ENCODE data around the gene HIVEP1. TPM values are rescaled to one million over a fixed set of nuclear protein-coding genes. Genes with fewer than 3 reads are reported as not detected.

The HIVEP1 gene
- total RNA-seq, 2 donors from 2014 or later, result 12.5 to 15.2 TPM

- H3K36me3 ChIP-seq (replicated peaks in 1 of 2; ENCODE audit: insufficient read depth in 1 of 2, low read depth in 2 of 2), result no peaks in the 10 kb centered on the region
- DNase-seq (no peak), ATAC-seq (no peak)
- no peak overlapping the region for H3K4me3 ChIP-seq
- no peaks in the 10 kb centered on the region for H3K27me3 ChIP-seq
- H3K4me1 ChIP-seq, result peaks cover 28% of the 10 kb centered on the region
- intact Hi-C loops (cut with DNase I), result no loop called here
- WGBS, 2 donors, result 67 to 79% methylated on average over 4 of the region's 4 CpGs
- H3K27ac ChIP-seq, result no peak overlapping the region
- TF ChIP-seq POLR2A (IDR thresholded peaks at IDR 0.05) (no peak), CTCF (IDR thresholded peaks at IDR 0.05) (no peak)
- no peaks in the 10 kb centered on the region for H3K9me3 ChIP-seq
Observed at GRCh38 chr6:12024699-12025434, 12.8 kb downstream of the HIVEP1 start.

GRCh38 chr6:12026120-12026519 lies 14.0 kb downstream of the HIVEP1 start:
- Histone ChIP-seq H3K36me3 (replicated peaks in 1 of 2; ENCODE audit: insufficient read depth in 1 of 2, low read depth in 2 of 2) (no peaks in the 10 kb centered on the region), H3K4me1 (peaks cover 28% of the 10 kb centered on the region), H3K9me3 (no peaks in the 10 kb centered on the region), H3K27ac (no peak overlapping the region), H3K4me3 (no peak overlapping the region), H3K27me3 (no peaks in the 10 kb centered on the region)
- DNase-seq (no peak), ATAC-seq (no peak)
- intact Hi-C loops (cut with DNase I), result no loop called here
- WGBS, 2 donors, result 83 to 87% methylated on average over 4 of the region's 4 CpGs
- no peak for TF ChIP-seq POLR2A (IDR thresholded peaks at IDR 0.05)
- no peak for TF ChIP-seq CTCF (IDR thresholded peaks at IDR 0.05)

- Histone ChIP-seq H3K4me1 (peaks cover 28% of the 10 kb centered on the region), H3K27me3 (no peaks in the 10 kb centered on the region), H3K4me3 (no peak overlapping the region), H3K9me3 (no peaks in the 10 kb centered on the region), H3K27ac (no peak overlapping the region), H3K36me3 (replicated peaks in 1 of 2; ENCODE audit: insufficient read depth in 1 of 2, low read depth in 2 of 2) (no peaks in the 10 kb centered on the region)
- ATAC-seq, result no peak
- no peak for TF ChIP-seq CTCF (IDR thresholded peaks at IDR 0.05)
- no peak for TF ChIP-seq POLR2A (IDR thresholded peaks at IDR 0.05)
- no peak for DNase-seq
- intact Hi-C loops (cut with DNase I), result no loop called here
- 94 to 96% methylated on average over 1 of the region's 1 CpG for WGBS, 2 donors
Observed at GRCh38 chr6:12026833-12027232, 14.7 kb downstream of the HIVEP1 start.

GRCh38 chr6:12028213-12028612 lies 16.1 kb downstream of the HIVEP1 start:
- no peaks in the 10 kb centered on the region for H3K36me3 ChIP-seq (replicated peaks in 1 of 2; ENCODE audit: insufficient read depth in 1 of 2, low read depth in 2 of 2)
- no peaks in the 10 kb centered on the region for H3K27me3 ChIP-seq
- no peak for DNase-seq
- H3K9me3 ChIP-seq, result no peaks in the 10 kb centered on the region
- intact Hi-C loops (cut with DNase I), result no loop called here
- H3K4me1 ChIP-seq, result peaks cover 26% of the 10 kb centered on the region
- TF ChIP-seq POLR2A (IDR thresholded peaks at IDR 0.05) (no peak), CTCF (IDR thresholded peaks at IDR 0.05) (no peak)
- no peak for ATAC-seq
- WGBS, 2 donors, result 90 to 91% methylated on average over 4 of the region's 4 CpGs
- H3K27ac ChIP-seq, result no peak overlapping the region
- H3K4me3 ChIP-seq, result no peak overlapping the region

All from body of pancreas (tissue), 4 donors.